GM23248 (cell line): ENCODE measurements around the gene ARAP3. TPM values are rescaled to one million over a fixed set of nuclear protein-coding genes. Genes with fewer than 3 reads are reported as not detected.

ENCODE experiments used
- DNase-seq: peaks from one replicate; pipeline ENCODE4 v3.0.0-alpha.2; 2015
- H2AFZ ChIP-seq: fragments of 200-600 bp; sonication (generic); 2 replicates; pipeline ENCODE4 v1.6.1; 2016; ENCODE audit warnings: antibody characterized with exemption
- H3F3A ChIP-seq: fragments of 200-600 bp; sonication (generic); 2 replicates; pipeline ENCODE4 v1.6.1; 2016; ENCODE audit warnings: mild to moderate bottlenecking, antibody characterized with exemption, mixed run types; ENCODE audit not compliant: insufficient read depth
- H3K27ac ChIP-seq: fragments of 200-600 bp; sonication (generic); 2 replicates; pipeline ENCODE4 v1.5.1; 2016; ENCODE audit warnings: mild to moderate bottlenecking
- H3K27me3 ChIP-seq: fragments of 200-600 bp; sonication (generic); replicated peaks from 2 replicates; pipeline ENCODE4 v1.6.1; 2016; ENCODE audit warnings: mild to moderate bottlenecking; ENCODE audit not compliant: insufficient read depth
- H3K36me3 ChIP-seq: fragments of 200-600 bp; sonication (generic); 2 replicates; pipeline ENCODE4 v1.6.1; 2016; ENCODE audit warnings: low read depth, mild to moderate bottlenecking
- H3K4me1 ChIP-seq: fragments of 200-600 bp; sonication (generic); 2 replicates; pipeline ENCODE4 v1.6.1; 2016; ENCODE audit warnings: mild to moderate bottlenecking; ENCODE audit not compliant: insufficient read depth
- H3K4me2 ChIP-seq: fragments of 200-600 bp; sonication (generic); one replicate; pipeline ENCODE4 v1.6.1; 2016; ENCODE audit warnings: mild to moderate bottlenecking; ENCODE audit not compliant: unreplicated experiment
- H3K4me3 ChIP-seq: fragments of 200-600 bp; sonication (generic); 2 replicates; pipeline ENCODE4 v1.5.1; 2016; ENCODE audit warnings: mild to moderate bottlenecking
- H3K79me2 ChIP-seq: fragments of 200-600 bp; sonication (generic); 2 replicates; pipeline ENCODE4 v1.6.1; 2016; ENCODE audit warnings: mild to moderate bottlenecking; ENCODE audit not compliant: insufficient read depth
- H3K9ac ChIP-seq: fragments of 200-600 bp; sonication (generic); 2 replicates; pipeline ENCODE4 v1.6.1; 2016; ENCODE audit warnings: mild to moderate bottlenecking
- H3K9me2 ChIP-seq: fragments of 200-600 bp; sonication (generic); 2 replicates; pipeline ENCODE4 v1.6.1; 2016; ENCODE audit warnings: mixed run types, mild to moderate bottlenecking, moderate library complexity; ENCODE audit not compliant: insufficient read depth
- H3K9me3 ChIP-seq: fragments of 200-600 bp; sonication (generic); one replicate; pipeline ENCODE4 v1.6.1; 2017; ENCODE audit warnings: low read depth
- H4K20me1 ChIP-seq: fragments of 200-600 bp; sonication (generic); 2 replicates; pipeline ENCODE4 v1.6.0; 2016; ENCODE audit not compliant: insufficient read depth
- EZH2 ChIP-seq: fragments of 200-600 bp; sonication (generic); IDR thresholded peaks from 2 replicates; pipeline ENCODE4 v1.6.1; 2018; ENCODE audit warnings: antibody characterized with exemption, mild to moderate bottlenecking; ENCODE audit not compliant: insufficient read depth, poor library complexity, severe bottlenecking
- EZH2phosphoT487 ChIP-seq: fragments of 200-600 bp; sonication (generic); IDR thresholded peaks from 2 replicates; pipeline ENCODE4 v1.6.1; 2018; ENCODE audit warnings: antibody characterized with exemption, moderate library complexity, mild to moderate bottlenecking, low read depth; ENCODE audit not compliant: insufficient read depth
- WGBS, 2 experiments: methylation state at CpG; one replicate each; pipeline ENCODE4 v1.1.6; 2015 to 2017; ENCODE audit warnings: low lambda C conversion rate in 2 of 2, low coverage in 1 of 2; ENCODE audit errors: missing lambda C conversion rate in 2 of 2; 5-methylcytosine and 5-hydroxymethylcytosine counted together
- in situ Hi-C: fragments of 300-500 bp; cut with MboI; formaldehyde crosslinking; loops from 2 replicates; pipeline ENCODE4 v1.15.0; 2020
- polyA plus RNA-seq: library from polyadenylated mRNA; unstranded; fragments of >200 nt; fragmentation: Nextera tagmentation; extraction: Ambion mirVana; gene quantifications from 2 replicates; pipeline ENCODE4 v1.2.1, GENCODE V29; 2016
- total RNA-seq: library from RNA; depleted of rRNA; stranded (reverse); fragments of >200 nt; shearing (Covaris generic); gene quantifications from 2 replicates; pipeline ENCODE4 v1.2.3, GENCODE V29; 2014

Gene ARAP3
- total and polyA plus RNA-seq, 2 experiments from 2014 or later = 2.2 TPM

DNA sequence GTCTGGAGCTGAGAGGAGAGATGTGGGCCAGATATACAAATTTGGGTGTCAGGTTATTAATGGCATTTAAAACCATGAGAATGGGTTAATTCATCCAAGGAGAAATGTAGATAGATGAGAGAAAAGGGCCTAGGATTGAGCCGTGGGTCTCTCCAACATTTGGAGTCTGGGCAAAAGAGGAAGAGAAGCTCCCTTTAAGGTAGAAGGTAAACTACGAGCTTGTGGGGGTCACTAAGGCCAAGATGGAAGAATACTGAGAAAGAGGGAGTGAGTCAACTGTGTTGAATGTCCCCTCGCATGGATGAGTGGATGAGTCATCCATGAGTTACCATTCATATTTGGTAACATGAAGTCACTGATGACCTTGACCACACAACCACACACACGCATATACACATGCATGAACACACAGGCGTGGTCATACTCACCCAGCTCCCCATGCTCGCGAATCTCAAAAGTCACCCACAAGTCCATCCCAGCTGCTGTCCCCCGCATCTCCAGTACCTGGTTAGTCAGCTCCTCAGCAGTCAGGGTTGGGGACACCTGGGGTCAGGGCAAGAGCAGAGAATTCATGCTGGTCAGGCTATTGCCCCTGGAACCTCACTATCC lies 24.0 kb downstream of the ARAP3 start:
- Histone ChIP-seq H3K27ac (no peak overlapping the region), H2AFZ (no peak overlapping the region), H3K27me3 (no peaks in the 10 kb centered on the region), H3K36me3 (no peaks in the 10 kb centered on the region), H3K9me2 (no peaks in the 10 kb centered on the region), H3K9me3 (no peaks in the 10 kb centered on the region), H4K20me1 (no peaks in the 10 kb centered on the region), H3F3A (peaks cover 6% of the 10 kb centered on the region; the same call in 1 of the 2 replicates), H3K4me1 (peaks cover 18% of the 10 kb centered on the region), H3K4me2 (no peak overlapping the region), H3K79me2 (no peaks in the 10 kb centered on the region), H3K4me3 (no peak overlapping the region), H3K9ac (no peak overlapping the region)
- peak; percentile 92 for DNase-seq
- no peak for TF ChIP-seq EZH2phosphoT487
- 69 to 70% methylated on average over 8 of the region's 8 CpGs for WGBS, 2 experiments
- in situ Hi-C loops = no loop called here

GRCh38 chr5:141657404-141657803 lies 24.6 kb downstream of the ARAP3 start:
- TF ChIP-seq EZH2 (no peak), EZH2phosphoT487 (no peak)
- H3K9me2 ChIP-seq = no peaks in the 10 kb centered on the region
- H3K9me3 ChIP-seq = no peaks in the 10 kb centered on the region
- H2AFZ ChIP-seq = no peak overlapping the region
- H3K9ac ChIP-seq = no peak overlapping the region
- no peak overlapping the region for H3K4me2 ChIP-seq
- in situ Hi-C loops = no loop called here
- H3K79me2 ChIP-seq = no peaks in the 10 kb centered on the region
- H3K4me3 ChIP-seq = no peak overlapping the region
- peaks cover 6% of the 10 kb centered on the region; the same call in 1 of the 2 replicates for H3F3A ChIP-seq
- no peaks in the 10 kb centered on the region for H3K27me3 ChIP-seq
- 96% methylated on average over 1 of the region's 1 CpG for WGBS, 2 experiments
- H4K20me1 ChIP-seq = no peaks in the 10 kb centered on the region
- H3K36me3 ChIP-seq = no peaks in the 10 kb centered on the region
- peaks cover 18% of the 10 kb centered on the region for H3K4me1 ChIP-seq
- no peak for DNase-seq
- no peak overlapping the region for H3K27ac ChIP-seq

GRCh38 chr5:141656396-141656795 lies 25.6 kb downstream of the ARAP3 start:
- Histone ChIP-seq H3K4me3 (no peak overlapping the region), H3K36me3 (no peaks in the 10 kb centered on the region), H3K4me1 (peaks cover 18% of the 10 kb centered on the region), H3K9me2 (no peaks in the 10 kb centered on the region), H3K9ac (no peak overlapping the region), H3K4me2 (no peak overlapping the region), H4K20me1 (no peaks in the 10 kb centered on the region), H3K27me3 (no peaks in the 10 kb centered on the region), H3K27ac (no peak overlapping the region), H3F3A (peaks cover 13% of the 10 kb centered on the region), H2AFZ (no peak overlapping the region), H3K79me2 (no peaks in the 10 kb centered on the region), H3K9me3 (no peaks in the 10 kb centered on the region)
- WGBS, 2 experiments = 93 to 96% methylated on average over 9 of the region's 9 CpGs
- in situ Hi-C loops = no loop called here
- DNase-seq = no peak
- TF ChIP-seq EZH2 (no peak), EZH2phosphoT487 (no peak)

DNA sequence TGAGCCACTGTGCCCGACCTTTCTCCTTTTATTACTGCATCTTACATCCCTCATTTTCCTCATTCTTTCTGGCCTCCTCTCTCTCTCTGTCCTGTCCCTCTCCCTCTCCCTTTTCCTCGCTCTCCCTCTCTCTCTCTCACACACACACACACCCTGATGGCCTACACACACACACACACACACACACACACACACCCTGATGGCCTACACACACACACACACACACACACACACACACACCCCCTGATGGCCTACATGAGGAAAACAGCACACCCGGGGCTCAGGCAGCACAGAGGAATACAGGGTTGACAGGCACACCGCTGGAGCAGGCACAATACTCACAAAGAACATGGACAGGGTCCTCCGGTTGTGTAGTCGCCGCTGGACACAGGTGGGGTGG lies 27.0 kb downstream of the ARAP3 start:
- H3K27ac ChIP-seq = no peak overlapping the region
- H4K20me1 ChIP-seq = no peaks in the 10 kb centered on the region
- H3K4me1 ChIP-seq = peaks cover 18% of the 10 kb centered on the region
- no peaks in the 10 kb centered on the region for H3K9me2 ChIP-seq
- no peaks in the 10 kb centered on the region for H3K36me3 ChIP-seq
- H2AFZ ChIP-seq = no peak overlapping the region
- in situ Hi-C loops = no loop called here
- no peaks in the 10 kb centered on the region for H3K27me3 ChIP-seq
- H3F3A ChIP-seq = peaks cover 13% of the 10 kb centered on the region
- no peaks in the 10 kb centered on the region; the same call in 1 of the 2 replicates for H3K79me2 ChIP-seq
- no peak overlapping the region for H3K4me3 ChIP-seq
- no peak for DNase-seq
- WGBS, 2 experiments = 80 to 88% methylated on average over 6 to 7 of the region's 7 CpGs
- H3K9ac ChIP-seq = no peak overlapping the region
- H3K9me3 ChIP-seq = no peaks in the 10 kb centered on the region
- H3K4me2 ChIP-seq = no peak overlapping the region
- TF ChIP-seq EZH2phosphoT487 (no peak), EZH2 (no peak)
